HG03432 (cell line): ENCODE measurements around the gene RASGRF1.
"Not testable (repeated sequence)": the region's sequence is repeated elsewhere in the genome, so short reads cannot be mapped to it uniquely, and the experiment has no call there.

Experiments used
- ATAC-seq: cut with Tn5 transposase; IDR thresholded peaks from one replicate; pipeline ENCODE4 v1.9.1; 2021; ENCODE audit warnings: mild to moderate bottlenecking, moderate library complexity; ENCODE audit not compliant: unreplicated experiment

The RASGRF1 gene

GRCh38 chr15:79015416-79015815 lies 75.2 kb downstream of the RASGRF1 start:
- ATAC-seq: no peak

GRCh38 chr15:79010278-79010677 lies 80.3 kb downstream of the RASGRF1 start:
- ATAC-seq: no peak

GRCh38 chr15:79009379-79009778 lies 81.2 kb downstream of the RASGRF1 start:
- no peak for ATAC-seq

- no peak for ATAC-seq
Observed at GRCh38 chr15:79008659-79009058, 81.9 kb downstream of the RASGRF1 start.

- ATAC-seq: no peak
Observed at GRCh38 chr15:79007066-79007465, 83.5 kb downstream of the RASGRF1 start.

- no peak for ATAC-seq
Observed at GRCh38 chr15:79006071-79006470, 84.5 kb downstream of the RASGRF1 start.

GRCh38 chr15:79004336-79004735 lies 86.2 kb downstream of the RASGRF1 start:
- ATAC-seq: peak; percentile 84

- ATAC-seq: no peak
Observed at GRCh38 chr15:79003896-79004295, 86.7 kb downstream of the RASGRF1 start.

GRCh38 chr15:79003301-79003700 lies 87.3 kb downstream of the RASGRF1 start:
- no peak for ATAC-seq

GRCh38 chr15:79002581-79002980 lies 88.0 kb downstream of the RASGRF1 start:
- no peak for ATAC-seq

GRCh38 chr15:78999636-79000035 lies 90.9 kb downstream of the RASGRF1 start:
- ATAC-seq: no peak

- ATAC-seq: no peak
Observed at GRCh38 chr15:78998526-78998925, 92.1 kb downstream of the RASGRF1 start.

GRCh38 chr15:78997981-78998499 lies 92.5 kb downstream of the RASGRF1 start:
- no peak for ATAC-seq

GRCh38 chr15:78996894-78997275 lies 93.7 kb downstream of the RASGRF1 start:
- no peak for ATAC-seq

GRCh38 chr15:78995921-78996893 lies 94.4 kb downstream of the RASGRF1 start:
- no peak for ATAC-seq

- ATAC-seq: not testable (repeated sequence)
Observed at GRCh38 chr15:78995161-78995560, 95.4 kb downstream of the RASGRF1 start.

- no peak for ATAC-seq
Observed at GRCh38 chr15:78993931-78994530, 96.5 kb downstream of the RASGRF1 start.

- ATAC-seq: no peak
Observed at GRCh38 chr15:78993257-78993930, 97.2 kb downstream of the RASGRF1 start.

GRCh38 chr15:78992416-78993256 lies 97.9 kb downstream of the RASGRF1 start:
- no peak for ATAC-seq

GRCh38 chr15:78991879-78992278 lies 98.7 kb downstream of the RASGRF1 start:
- no peak for ATAC-seq
